HEK293 (cell line): Measurements from ENCODE around the gene NPRL2.

Source experiments
- GLI4 ChIP-seq: fragments of 450-650 bp; formaldehyde crosslinking; IDR thresholded peaks from 2 replicates; pipeline ENCODE4 v1.5.1; 2016; ENCODE audit warnings: missing biosample characterization, missing genetic modification characterization
- MYNN ChIP-seq: fragments of 450-650 bp; formaldehyde crosslinking; IDR thresholded peaks from 2 replicates; pipeline ENCODE4 v1.5.1; 2016; ENCODE audit warnings: missing biosample characterization, missing genetic modification characterization, borderline replicate concordance
- YY1 ChIP-seq: fragments of 450-650 bp; formaldehyde crosslinking; IDR thresholded peaks from 2 replicates; pipeline ENCODE4 v1.5.1; 2018; ENCODE audit warnings: missing biosample characterization, missing genetic modification characterization
- ZBTB7A ChIP-seq: fragments of 450-650 bp; formaldehyde crosslinking; IDR thresholded peaks from 2 replicates; pipeline ENCODE4 v1.5.1; 2016; ENCODE audit warnings: low read depth, missing biosample characterization, missing genetic modification characterization
- ZNF221 ChIP-seq: fragments of 450-650 bp; formaldehyde crosslinking; IDR thresholded peaks from 2 replicates; pipeline ENCODE4 v1.5.1; 2017; ENCODE audit warnings: missing biosample characterization, missing genetic modification characterization, borderline replicate concordance
- ZNF266 ChIP-seq: fragments of 450-650 bp; formaldehyde crosslinking; IDR thresholded peaks from 2 replicates; pipeline ENCODE4 v1.5.1; 2016; ENCODE audit warnings: missing biosample characterization, missing genetic modification characterization, low read depth
- ZNF548 ChIP-seq: fragments of 450-650 bp; formaldehyde crosslinking; IDR thresholded peaks from 2 replicates; pipeline ENCODE4 v1.5.1; 2016; ENCODE audit warnings: missing biosample characterization, missing genetic modification characterization
- TF ChIP-seq, protein P1 (sequence below): fragments of 450-650 bp; formaldehyde crosslinking; IDR thresholded peaks from 2 replicates; pipeline ENCODE4 v1.5.1; 2016; ENCODE audit warnings: missing biosample characterization, missing genetic modification characterization
- TF ChIP-seq, protein P2 (sequence below): fragments of 450-650 bp; formaldehyde crosslinking; IDR thresholded peaks from 2 replicates; pipeline ENCODE4 v1.5.1; 2016; ENCODE audit warnings: missing biosample characterization, missing genetic modification characterization
- TF ChIP-seq, protein P3 (sequence below): fragments of 450-650 bp; formaldehyde crosslinking; IDR thresholded peaks from 2 replicates; pipeline ENCODE4 v1.5.1; 2016; ENCODE audit warnings: missing biosample characterization, missing genetic modification characterization, borderline replicate concordance
- TF ChIP-seq, protein P4 (sequence below): fragments of 450-650 bp; formaldehyde crosslinking; IDR thresholded peaks from 2 replicates; pipeline ENCODE4 v1.5.1; 2016; ENCODE audit warnings: missing biosample characterization, missing genetic modification characterization

DNA sequence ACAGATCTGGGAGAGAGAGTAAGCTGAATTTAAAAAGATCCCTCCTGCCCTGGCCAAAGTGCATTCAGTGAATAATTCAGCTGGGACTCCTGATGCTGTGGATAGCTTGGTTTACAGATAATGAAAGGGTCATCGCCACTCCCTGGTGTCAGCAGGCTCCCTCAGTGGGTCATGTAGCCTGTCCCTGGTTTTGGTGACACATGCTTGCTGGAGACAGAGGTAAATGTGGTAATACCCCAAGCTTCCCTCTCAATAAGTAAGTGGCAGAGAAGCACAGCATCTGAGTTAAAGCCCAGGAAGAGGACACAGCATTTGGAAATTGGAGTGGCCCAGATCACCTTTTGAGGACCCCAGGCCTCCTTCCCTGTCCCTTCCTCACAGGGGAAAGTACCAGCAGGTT, 6.9 kb upstream of the NPRL2 start:
- TF ChIP-seq, protein P1, sequence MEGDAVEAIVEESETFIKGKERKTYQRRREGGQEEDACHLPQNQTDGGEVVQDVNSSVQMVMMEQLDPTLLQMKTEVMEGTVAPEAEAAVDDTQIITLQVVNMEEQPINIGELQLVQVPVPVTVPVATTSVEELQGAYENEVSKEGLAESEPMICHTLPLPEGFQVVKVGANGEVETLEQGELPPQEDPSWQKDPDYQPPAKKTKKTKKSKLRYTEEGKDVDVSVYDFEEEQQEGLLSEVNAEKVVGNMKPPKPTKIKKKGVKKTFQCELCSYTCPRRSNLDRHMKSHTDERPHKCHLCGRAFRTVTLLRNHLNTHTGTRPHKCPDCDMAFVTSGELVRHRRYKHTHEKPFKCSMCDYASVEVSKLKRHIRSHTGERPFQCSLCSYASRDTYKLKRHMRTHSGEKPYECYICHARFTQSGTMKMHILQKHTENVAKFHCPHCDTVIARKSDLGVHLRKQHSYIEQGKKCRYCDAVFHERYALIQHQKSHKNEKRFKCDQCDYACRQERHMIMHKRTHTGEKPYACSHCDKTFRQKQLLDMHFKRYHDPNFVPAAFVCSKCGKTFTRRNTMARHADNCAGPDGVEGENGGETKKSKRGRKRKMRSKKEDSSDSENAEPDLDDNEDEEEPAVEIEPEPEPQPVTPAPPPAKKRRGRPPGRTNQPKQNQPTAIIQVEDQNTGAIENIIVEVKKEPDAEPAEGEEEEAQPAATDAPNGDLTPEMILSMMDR (tag by site-specific recombination) = no peak
- TF ChIP-seq ZBTB7A (tag by site-specific recombination) (no peak), GLI4 (tag by site-specific recombination) (no peak), YY1 (tag by site-specific recombination) (no peak), ZNF221 (no peak), MYNN (tag by site-specific recombination) (no peak), ZNF548 (tag by site-specific recombination) (no peak), ZNF266 (no peak)
- TF ChIP-seq, protein P2, sequence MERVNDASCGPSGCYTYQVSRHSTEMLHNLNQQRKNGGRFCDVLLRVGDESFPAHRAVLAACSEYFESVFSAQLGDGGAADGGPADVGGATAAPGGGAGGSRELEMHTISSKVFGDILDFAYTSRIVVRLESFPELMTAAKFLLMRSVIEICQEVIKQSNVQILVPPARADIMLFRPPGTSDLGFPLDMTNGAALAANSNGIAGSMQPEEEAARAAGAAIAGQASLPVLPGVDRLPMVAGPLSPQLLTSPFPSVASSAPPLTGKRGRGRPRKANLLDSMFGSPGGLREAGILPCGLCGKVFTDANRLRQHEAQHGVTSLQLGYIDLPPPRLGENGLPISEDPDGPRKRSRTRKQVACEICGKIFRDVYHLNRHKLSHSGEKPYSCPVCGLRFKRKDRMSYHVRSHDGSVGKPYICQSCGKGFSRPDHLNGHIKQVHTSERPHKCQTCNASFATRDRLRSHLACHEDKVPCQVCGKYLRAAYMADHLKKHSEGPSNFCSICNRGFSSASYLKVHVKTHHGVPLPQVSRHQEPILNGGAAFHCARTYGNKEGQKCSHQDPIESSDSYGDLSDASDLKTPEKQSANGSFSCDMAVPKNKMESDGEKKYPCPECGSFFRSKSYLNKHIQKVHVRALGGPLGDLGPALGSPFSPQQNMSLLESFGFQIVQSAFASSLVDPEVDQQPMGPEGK (tag by site-specific recombination) = no peak
- TF ChIP-seq, protein P3, sequence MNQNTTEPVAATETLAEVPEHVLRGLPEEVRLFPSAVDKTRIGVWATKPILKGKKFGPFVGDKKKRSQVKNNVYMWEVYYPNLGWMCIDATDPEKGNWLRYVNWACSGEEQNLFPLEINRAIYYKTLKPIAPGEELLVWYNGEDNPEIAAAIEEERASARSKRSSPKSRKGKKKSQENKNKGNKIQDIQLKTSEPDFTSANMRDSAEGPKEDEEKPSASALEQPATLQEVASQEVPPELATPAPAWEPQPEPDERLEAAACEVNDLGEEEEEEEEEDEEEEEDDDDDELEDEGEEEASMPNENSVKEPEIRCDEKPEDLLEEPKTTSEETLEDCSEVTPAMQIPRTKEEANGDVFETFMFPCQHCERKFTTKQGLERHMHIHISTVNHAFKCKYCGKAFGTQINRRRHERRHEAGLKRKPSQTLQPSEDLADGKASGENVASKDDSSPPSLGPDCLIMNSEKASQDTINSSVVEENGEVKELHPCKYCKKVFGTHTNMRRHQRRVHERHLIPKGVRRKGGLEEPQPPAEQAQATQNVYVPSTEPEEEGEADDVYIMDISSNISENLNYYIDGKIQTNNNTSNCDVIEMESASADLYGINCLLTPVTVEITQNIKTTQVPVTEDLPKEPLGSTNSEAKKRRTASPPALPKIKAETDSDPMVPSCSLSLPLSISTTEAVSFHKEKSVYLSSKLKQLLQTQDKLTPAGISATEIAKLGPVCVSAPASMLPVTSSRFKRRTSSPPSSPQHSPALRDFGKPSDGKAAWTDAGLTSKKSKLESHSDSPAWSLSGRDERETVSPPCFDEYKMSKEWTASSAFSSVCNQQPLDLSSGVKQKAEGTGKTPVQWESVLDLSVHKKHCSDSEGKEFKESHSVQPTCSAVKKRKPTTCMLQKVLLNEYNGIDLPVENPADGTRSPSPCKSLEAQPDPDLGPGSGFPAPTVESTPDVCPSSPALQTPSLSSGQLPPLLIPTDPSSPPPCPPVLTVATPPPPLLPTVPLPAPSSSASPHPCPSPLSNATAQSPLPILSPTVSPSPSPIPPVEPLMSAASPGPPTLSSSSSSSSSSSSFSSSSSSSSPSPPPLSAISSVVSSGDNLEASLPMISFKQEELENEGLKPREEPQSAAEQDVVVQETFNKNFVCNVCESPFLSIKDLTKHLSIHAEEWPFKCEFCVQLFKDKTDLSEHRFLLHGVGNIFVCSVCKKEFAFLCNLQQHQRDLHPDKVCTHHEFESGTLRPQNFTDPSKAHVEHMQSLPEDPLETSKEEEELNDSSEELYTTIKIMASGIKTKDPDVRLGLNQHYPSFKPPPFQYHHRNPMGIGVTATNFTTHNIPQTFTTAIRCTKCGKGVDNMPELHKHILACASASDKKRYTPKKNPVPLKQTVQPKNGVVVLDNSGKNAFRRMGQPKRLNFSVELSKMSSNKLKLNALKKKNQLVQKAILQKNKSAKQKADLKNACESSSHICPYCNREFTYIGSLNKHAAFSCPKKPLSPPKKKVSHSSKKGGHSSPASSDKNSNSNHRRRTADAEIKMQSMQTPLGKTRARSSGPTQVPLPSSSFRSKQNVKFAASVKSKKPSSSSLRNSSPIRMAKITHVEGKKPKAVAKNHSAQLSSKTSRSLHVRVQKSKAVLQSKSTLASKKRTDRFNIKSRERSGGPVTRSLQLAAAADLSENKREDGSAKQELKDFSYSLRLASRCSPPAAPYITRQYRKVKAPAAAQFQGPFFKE = no peak
- TF ChIP-seq, protein P4, sequence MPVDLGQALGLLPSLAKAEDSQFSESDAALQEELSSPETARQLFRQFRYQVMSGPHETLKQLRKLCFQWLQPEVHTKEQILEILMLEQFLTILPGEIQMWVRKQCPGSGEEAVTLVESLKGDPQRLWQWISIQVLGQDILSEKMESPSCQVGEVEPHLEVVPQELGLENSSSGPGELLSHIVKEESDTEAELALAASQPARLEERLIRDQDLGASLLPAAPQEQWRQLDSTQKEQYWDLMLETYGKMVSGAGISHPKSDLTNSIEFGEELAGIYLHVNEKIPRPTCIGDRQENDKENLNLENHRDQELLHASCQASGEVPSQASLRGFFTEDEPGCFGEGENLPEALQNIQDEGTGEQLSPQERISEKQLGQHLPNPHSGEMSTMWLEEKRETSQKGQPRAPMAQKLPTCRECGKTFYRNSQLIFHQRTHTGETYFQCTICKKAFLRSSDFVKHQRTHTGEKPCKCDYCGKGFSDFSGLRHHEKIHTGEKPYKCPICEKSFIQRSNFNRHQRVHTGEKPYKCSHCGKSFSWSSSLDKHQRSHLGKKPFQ (tag by site-specific recombination) = no peak
